ENCODE data around the gene ZMYND8. TPM values are rescaled to one million over a fixed set of nuclear protein-coding genes. Genes with fewer than 3 reads are reported as not detected.
"Not testable (repeated sequence)": the region's sequence is repeated elsewhere in the genome, so short reads cannot be mapped to it uniquely, and the experiment has no call there.

Gene ZMYND8
- total and polyA plus RNA-seq, 3 donors from 2014 or later: 30.4 to 102 (median 87.2) TPM

DNA sequence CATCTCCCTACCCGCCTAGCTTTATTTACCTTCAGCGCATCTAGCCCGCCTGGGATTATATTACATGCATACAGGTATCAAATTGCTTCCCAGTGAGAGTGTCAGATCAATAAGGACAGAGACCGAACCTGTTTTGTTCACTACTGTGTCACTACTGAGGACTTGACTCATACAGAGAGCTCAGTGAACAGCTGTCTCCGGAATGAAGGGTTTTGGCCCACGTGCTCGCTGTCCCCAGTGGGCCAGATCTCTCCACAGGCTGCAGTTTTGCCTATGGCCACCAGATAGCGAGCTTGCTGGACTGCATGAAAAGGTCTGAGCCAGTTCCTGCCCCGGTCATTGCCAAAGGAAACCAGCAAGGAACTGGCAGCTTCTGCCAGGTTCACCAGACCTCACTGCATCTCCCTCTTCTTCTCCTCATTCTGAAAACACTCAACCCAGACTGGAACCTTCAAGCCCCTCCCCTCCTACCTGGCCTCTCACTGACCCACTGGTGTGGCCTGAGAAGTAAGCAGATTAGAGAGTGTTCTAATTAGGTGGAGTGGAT lies 150.8 kb downstream of the ZMYND8 start:
- intact Hi-C loops (cut with DNase I; ENCODE audit: low total_unique reads): no loop called here
- TF ChIP-seq, protein P1, sequence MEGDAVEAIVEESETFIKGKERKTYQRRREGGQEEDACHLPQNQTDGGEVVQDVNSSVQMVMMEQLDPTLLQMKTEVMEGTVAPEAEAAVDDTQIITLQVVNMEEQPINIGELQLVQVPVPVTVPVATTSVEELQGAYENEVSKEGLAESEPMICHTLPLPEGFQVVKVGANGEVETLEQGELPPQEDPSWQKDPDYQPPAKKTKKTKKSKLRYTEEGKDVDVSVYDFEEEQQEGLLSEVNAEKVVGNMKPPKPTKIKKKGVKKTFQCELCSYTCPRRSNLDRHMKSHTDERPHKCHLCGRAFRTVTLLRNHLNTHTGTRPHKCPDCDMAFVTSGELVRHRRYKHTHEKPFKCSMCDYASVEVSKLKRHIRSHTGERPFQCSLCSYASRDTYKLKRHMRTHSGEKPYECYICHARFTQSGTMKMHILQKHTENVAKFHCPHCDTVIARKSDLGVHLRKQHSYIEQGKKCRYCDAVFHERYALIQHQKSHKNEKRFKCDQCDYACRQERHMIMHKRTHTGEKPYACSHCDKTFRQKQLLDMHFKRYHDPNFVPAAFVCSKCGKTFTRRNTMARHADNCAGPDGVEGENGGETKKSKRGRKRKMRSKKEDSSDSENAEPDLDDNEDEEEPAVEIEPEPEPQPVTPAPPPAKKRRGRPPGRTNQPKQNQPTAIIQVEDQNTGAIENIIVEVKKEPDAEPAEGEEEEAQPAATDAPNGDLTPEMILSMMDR (IDR thresholded peaks at IDR 0.05): peak; percentile 22 to 61 (median 31)
- TF ChIP-seq POLR2A (IDR thresholded peaks at IDR 0.05): no peak
- DNase-seq: peak; percentile 69
- Histone ChIP-seq H3K36me3 (ENCODE audit: low read depth, missing control alignments) (no peaks in the 10 kb centered on the region), H3K4me1 (peaks cover 4% of the 10 kb centered on the region), H3K4me3 (no peak overlapping the region), H3K27me3 (no peaks in the 10 kb centered on the region), H3K9me3 (no peaks in the 10 kb centered on the region), H3K27ac (no peak overlapping the region)
- 78 to 80% methylated on average over 9 of the region's 9 CpGs for WGBS, 2 donors

DNA sequence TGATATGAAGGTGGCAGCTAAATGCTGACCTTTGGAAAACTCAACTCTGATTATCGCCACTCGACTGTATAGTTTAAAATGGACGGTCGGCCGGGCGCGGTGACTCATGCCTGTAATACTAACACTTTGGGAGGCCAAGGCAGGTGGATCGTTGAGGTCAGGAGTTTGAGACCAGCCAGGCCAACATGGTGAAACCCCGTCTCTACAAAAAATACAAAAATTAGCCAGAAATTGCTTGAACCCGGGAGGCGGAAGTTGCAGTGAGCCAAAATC lies 151.7 kb downstream of the ZMYND8 start:
- H3K4me1 ChIP-seq; H3K4me3 ChIP-seq; H3K27ac ChIP-seq; H3K27me3 ChIP-seq; H3K9me3 ChIP-seq; H3K36me3 ChIP-seq (ENCODE audit: low read depth, missing control alignments); intact Hi-C loops (cut with DNase I; ENCODE audit: low total_unique reads); DNase-seq: not testable (repeated sequence)
- 92 to 95% methylated on average over 11 of the region's 11 CpGs for WGBS, 2 donors

DNA sequence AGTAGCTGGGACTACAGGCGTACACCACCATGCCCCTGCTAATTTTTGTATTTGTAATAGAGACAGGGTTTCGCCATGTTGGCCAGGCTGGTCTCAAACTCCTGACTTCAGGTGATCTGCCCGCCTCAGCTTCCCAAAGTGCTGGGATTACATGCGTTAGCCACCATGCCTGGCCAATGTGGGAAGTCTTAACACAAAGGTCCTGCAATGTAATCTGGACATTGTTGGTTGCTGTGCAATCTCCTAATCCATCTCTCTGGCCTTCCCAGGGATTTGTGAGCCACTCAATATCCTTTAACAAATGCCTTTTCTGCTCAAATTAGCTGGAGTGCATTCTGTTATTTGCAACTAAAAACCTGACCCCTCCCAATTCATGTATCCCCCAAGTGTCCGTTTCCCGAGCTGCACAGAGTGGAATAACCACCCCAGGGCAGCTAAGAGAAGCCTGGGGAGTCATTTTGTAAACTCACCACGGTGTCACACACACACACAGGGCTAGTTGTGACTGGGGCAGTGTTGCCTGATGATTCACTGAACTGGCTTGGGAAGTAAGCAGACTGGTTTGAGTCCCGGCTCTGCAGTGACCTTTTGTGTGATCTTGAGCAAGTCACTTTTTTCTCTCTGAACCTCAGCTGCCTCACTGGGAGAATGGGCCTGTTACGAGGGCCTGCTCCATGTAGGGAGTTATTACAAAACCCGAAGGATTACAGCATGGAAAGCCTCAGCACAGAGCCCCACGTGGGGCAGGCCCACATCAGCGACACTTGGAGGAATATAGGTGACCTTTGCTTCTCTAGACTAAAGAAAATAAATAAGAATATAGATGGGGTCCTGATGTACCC lies 152.3 kb downstream of the ZMYND8 start:
- Histone ChIP-seq H3K27ac (no peak overlapping the region), H3K9me3 (no peaks in the 10 kb centered on the region), H3K4me3 (no peak overlapping the region), H3K27me3 (no peaks in the 10 kb centered on the region), H3K4me1 (peaks cover 9% of the 10 kb centered on the region), H3K36me3 (ENCODE audit: low read depth, missing control alignments) (no peaks in the 10 kb centered on the region)
- TF ChIP-seq POLR2A (IDR thresholded peaks at IDR 0.05): no peak
- TF ChIP-seq, protein P1 (IDR thresholded peaks at IDR 0.05): no peak
- no peak for DNase-seq
- intact Hi-C loops (cut with DNase I; ENCODE audit: low total_unique reads): no loop called here
- 94 to 95% methylated on average over 12 of the region's 12 CpGs for WGBS, 2 donors

DNA sequence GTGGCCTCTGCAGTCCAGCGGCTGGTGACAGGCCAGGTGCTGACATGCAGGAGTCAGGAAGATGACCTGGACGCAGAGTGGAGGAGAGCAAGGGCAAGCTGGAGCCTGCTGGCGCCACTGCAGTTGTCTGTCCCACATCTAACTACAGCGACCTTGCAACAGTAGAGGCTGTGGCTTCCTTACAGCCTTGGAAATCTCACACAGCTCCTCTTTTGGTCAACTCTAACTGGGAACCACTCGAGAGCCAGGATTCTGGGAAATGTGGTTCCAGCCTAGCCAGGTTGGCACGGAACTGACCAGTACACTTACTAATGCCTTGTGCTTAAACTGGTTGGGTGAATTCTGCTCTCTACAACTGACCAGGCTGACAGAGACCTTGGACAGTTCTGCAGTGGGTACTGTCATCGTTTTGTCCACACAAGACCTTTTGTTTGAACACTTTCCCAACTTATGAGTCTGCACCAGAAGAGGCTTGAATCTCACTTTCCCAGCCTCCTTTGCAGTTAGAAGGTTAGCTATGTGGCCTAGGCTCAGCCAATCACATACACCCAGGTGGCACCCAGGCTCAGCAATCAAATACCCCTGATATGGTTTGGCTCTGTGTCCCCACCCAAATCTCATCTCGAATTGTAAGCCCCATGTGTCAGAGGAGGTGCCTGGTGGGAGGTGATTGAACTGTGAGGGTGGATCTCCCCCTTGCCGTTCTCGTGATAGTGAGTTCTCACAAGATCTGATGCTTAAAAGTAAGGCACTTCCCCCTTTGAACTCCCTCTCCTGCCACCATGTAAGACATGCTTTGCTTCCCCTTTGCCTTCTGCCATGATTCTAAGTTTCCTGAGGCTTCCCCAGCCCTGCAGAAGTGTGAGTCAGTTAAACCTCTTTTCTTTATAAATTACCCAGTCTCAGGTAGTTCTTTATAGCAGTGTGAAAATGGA lies 153.5 kb downstream of the ZMYND8 start:
- Histone ChIP-seq H3K27ac (no peak overlapping the region), H3K9me3 (no peaks in the 10 kb centered on the region), H3K4me1 (peaks cover 9% of the 10 kb centered on the region), H3K27me3 (no peaks in the 10 kb centered on the region), H3K4me3 (no peak overlapping the region), H3K36me3 (ENCODE audit: low read depth, missing control alignments) (no peaks in the 10 kb centered on the region)
- 58 to 78% methylated on average over 9 to 10 of the region's 10 CpGs for WGBS, 2 donors
- intact Hi-C loops (cut with DNase I; ENCODE audit: low total_unique reads): no loop called here
- no peak for TF ChIP-seq POLR2A (IDR thresholded peaks at IDR 0.05)
- TF ChIP-seq, protein P1 (IDR thresholded peaks at IDR 0.05): no peak
- no peak for DNase-seq

DNA sequence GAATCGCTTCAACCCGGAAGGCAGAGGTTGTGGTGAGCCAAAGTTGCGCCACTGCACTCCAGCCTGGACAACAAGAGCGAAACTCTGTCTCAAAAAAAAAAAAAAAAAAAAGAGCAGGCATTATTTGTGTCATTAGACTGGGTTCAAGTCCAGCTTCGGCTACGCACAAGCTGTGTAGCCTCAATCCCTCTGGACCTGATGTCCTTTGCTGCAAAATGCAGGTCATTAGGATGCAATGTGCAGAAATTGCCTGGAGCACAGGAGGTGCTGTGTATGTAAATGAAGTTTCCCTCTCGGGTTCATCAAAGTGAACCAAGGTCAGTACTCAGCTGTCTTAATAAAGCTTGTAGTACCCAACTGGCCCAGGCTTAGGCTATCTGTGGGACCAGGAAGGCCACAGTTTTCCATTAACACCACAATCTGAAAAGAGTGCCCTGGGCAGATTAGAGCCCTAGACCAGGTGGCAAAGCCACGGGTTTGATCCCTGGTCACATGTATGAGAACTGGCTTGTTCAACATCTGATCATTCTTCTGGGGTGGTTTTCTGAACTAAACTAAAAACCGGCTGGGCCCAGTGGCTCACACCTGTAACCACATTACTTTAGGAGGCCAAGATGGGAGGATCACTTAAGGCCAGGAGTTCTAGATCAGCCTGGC lies 155.3 kb downstream of the ZMYND8 start:
- WGBS, 2 donors: 83 to 89% methylated on average over 9 of the region's 9 CpGs
- Histone ChIP-seq H3K9me3 (no peaks in the 10 kb centered on the region), H3K27me3 (no peaks in the 10 kb centered on the region), H3K4me3 (no peak overlapping the region), H3K36me3 (ENCODE audit: low read depth, missing control alignments) (no peaks in the 10 kb centered on the region), H3K4me1 (peaks cover 9% of the 10 kb centered on the region), H3K27ac (no peak overlapping the region)
- DNase-seq: no peak
- TF ChIP-seq, protein P1 (IDR thresholded peaks at IDR 0.05): no peak
- TF ChIP-seq POLR2A (IDR thresholded peaks at IDR 0.05): no peak
- intact Hi-C loops (cut with DNase I; ENCODE audit: low total_unique reads): no loop called here

Measured in testis (tissue), 3 donors.